ENCODE measurements around the gene DLGAP1. TPM values are rescaled to one million over a fixed set of nuclear protein-coding genes. Genes with fewer than 3 reads are reported as not detected.

DLGAP1 gene
- total and polyA plus RNA-seq, 9 donors = 2.0 to 42.7 (median 3.8) TPM

DNA sequence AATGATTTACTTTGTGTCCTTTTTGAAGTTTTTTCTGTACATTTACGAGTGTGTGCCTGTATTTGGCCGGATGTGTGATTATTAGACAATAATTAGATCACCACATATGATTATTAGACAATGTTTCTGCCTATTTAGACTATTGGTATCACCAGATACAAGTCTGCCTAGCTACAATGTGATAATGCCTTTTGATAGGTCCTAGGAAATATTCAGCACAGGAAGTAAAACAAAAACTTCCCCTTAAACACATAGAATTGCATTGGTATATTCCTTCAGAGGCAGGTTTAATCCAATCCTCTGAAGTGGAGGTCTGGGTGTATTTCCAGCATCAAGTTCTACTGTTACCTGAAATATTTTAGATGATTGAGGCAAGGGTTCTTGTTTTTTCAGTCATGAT lies 730.0 kb downstream of the DLGAP1 start:
- Histone ChIP-seq H3K27ac (no peak overlapping the region), H3K36me3 (no peaks in the 10 kb centered on the region), H3K9me3 (no peaks in the 10 kb centered on the region), H3K27me3 (no peaks in the 10 kb centered on the region), H3K4me1 (ENCODE audit: insufficient read depth) (peaks cover 2% of the 10 kb centered on the region), H3K4me3 (no peak overlapping the region)
- no peak for TF ChIP-seq POLR2A (IDR thresholded peaks at IDR 0.05)
- TF ChIP-seq, protein P1, sequence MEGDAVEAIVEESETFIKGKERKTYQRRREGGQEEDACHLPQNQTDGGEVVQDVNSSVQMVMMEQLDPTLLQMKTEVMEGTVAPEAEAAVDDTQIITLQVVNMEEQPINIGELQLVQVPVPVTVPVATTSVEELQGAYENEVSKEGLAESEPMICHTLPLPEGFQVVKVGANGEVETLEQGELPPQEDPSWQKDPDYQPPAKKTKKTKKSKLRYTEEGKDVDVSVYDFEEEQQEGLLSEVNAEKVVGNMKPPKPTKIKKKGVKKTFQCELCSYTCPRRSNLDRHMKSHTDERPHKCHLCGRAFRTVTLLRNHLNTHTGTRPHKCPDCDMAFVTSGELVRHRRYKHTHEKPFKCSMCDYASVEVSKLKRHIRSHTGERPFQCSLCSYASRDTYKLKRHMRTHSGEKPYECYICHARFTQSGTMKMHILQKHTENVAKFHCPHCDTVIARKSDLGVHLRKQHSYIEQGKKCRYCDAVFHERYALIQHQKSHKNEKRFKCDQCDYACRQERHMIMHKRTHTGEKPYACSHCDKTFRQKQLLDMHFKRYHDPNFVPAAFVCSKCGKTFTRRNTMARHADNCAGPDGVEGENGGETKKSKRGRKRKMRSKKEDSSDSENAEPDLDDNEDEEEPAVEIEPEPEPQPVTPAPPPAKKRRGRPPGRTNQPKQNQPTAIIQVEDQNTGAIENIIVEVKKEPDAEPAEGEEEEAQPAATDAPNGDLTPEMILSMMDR (IDR thresholded peaks at IDR 0.05) = no peak
- no peak for TF ChIP-seq EP300 (IDR thresholded peaks at IDR 0.05)
- intact Hi-C loops (cut with DNase I) = no loop called here
- no peak for DNase-seq
- WGBS, 3 donors = 81 to 91% (median 81%) methylated on average over 2 of the region's 2 CpGs

DNA sequence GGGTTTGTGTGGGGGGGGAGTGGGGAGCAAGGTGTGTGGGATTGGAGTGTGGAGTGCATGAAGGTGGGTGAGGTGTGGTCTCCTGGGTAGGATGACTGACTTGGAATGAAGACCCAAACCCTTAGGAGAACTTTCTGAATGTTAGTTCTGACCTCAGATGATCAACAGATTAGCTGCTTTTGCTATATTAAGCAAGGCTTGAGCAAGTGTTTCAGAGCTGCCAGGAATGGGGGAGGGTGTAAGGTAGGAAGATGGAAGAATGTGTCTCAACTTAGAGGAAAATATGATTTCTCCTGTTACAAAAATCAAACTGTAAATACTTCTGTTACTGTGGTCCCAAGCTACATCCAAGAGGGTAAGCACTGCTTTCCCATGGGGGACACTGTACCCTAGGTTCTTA lies 731.6 kb downstream of the DLGAP1 start:
- peaks cover 2% of the 10 kb centered on the region for H3K4me1 ChIP-seq (ENCODE audit: insufficient read depth)
- H3K4me3 ChIP-seq = no peak overlapping the region
- H3K9me3 ChIP-seq = no peaks in the 10 kb centered on the region
- no peak for DNase-seq
- H3K27ac ChIP-seq = no peak overlapping the region
- H3K27me3 ChIP-seq = no peaks in the 10 kb centered on the region
- no peaks in the 10 kb centered on the region for H3K36me3 ChIP-seq
- TF ChIP-seq POLR2A (IDR thresholded peaks at IDR 0.05) (no peak), EP300 (IDR thresholded peaks at IDR 0.05) (no peak)
- TF ChIP-seq, protein P1 (IDR thresholded peaks at IDR 0.05) = no peak
- intact Hi-C loops (cut with DNase I) = no loop called here

DNA sequence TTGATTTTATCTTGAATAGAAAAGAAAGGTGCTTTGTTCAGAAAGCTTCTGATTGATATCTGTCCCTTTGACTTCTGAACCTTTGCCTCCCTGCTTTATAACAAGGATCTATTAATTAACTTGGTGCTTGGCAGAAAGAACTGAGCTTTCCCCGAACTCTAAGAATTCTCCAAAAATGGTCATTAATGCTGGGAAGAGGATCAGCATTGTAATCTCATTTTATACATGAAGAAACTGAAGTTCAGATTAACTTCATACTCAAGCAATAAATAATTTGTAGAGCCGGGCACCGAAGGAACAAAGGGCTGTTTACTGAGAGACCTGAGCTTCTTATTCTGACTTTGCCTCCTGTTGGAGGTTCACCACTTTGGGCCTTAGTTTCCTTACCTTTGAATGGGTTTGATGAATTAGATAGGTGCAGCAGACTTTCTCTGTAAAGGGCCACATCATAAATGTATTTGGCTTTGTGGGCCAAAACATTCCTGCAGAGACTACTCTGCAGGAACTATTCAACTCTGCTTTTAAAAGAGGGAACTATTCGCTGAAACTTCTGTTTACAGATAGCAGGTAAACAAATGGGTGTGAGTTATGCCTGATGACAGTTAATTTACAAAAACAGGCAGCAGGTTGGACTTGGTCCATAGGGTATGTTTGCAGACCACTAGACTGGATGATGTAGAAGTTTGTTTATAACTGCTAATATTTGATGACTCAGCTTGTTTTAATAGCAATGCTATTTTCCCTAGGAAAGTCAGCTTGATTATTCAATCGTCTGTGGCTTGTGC lies 732.3 kb downstream of the DLGAP1 start:
- H3K4me3 ChIP-seq = no peak overlapping the region
- WGBS, 3 donors = 24 to 29% (median 28%) methylated on average over 5 of the region's 5 CpGs
- TF ChIP-seq, protein P1 (IDR thresholded peaks at IDR 0.05) = no peak
- TF ChIP-seq POLR2A (IDR thresholded peaks at IDR 0.05) (no peak), EP300 (IDR thresholded peaks at IDR 0.05) (no peak)
- intact Hi-C loops (cut with DNase I) = no loop called here
- no peak for DNase-seq
- H3K36me3 ChIP-seq = no peaks in the 10 kb centered on the region
- H3K27me3 ChIP-seq = no peaks in the 10 kb centered on the region
- no peak overlapping the region for H3K27ac ChIP-seq
- H3K4me1 ChIP-seq (ENCODE audit: insufficient read depth) = peaks cover 2% of the 10 kb centered on the region
- H3K9me3 ChIP-seq = no peaks in the 10 kb centered on the region

DNA sequence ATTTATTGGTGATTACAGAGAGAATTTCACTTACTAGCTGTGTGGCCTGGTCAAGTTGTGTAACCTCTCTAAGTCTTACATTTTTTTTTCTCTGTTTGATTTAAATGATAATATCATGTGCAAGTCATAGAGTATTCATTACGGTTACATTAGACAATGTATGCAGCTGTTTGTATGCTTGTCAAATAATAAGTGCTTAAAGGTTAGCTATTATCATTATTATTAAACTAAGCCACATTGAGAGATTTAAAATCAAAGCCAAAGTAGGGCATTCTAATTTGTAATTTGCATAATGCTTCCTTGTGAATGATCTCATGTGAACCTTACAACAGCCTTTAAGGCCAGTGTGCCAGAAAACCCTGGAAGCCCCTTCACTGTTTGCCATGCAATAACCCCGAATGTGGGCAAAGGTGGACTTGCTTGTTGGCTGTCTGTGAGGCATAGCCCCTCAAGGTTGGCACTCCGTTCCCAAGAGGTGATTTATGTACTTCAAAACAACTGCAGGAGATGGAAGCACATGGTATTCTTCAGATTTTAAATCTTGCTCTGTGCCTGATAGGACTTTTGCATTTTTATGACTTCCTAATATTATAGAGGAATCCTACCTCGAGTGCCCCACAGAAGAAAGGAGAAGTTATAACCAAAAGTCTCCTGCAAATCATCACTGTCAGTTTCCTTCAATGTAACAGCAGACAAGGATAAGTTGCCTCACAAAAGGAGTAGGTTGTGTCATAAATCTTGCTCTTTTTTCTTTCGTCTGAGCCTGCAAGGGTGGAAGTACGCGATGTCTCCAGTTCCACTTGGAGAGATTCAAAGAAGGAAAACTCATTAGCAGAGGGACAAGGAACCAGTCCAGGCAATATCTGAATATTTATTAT lies 733.1 kb downstream of the DLGAP1 start:
- WGBS, 3 donors = 63 to 88% (median 86%) methylated on average over 7 of the region's 7 CpGs
- intact Hi-C loops (cut with DNase I) = no loop called here

More for the DNA sequence above, 733.1 kb downstream of the DLGAP1 start:
- Histone ChIP-seq H3K4me1 (ENCODE audit: insufficient read depth) (peaks cover 2% of the 10 kb centered on the region), H3K4me3 (no peak overlapping the region), H3K36me3 (no peaks in the 10 kb centered on the region), H3K27ac (no peak overlapping the region), H3K9me3 (no peaks in the 10 kb centered on the region), H3K27me3 (no peaks in the 10 kb centered on the region)
- no peak for DNase-seq
- TF ChIP-seq EP300 (IDR thresholded peaks at IDR 0.05) (no peak), POLR2A (IDR thresholded peaks at IDR 0.05) (no peak)
- TF ChIP-seq, protein P1 (IDR thresholded peaks at IDR 0.05) = no peak
